ENCODE results near the gene VMA21. TPM values are rescaled to one million over a fixed set of nuclear protein-coding genes. Genes with fewer than 3 reads are reported as not detected.

Gene VMA21
- polyA plus RNA-seq, 4 donors, result 26.1 to 33.9 (median 31.8) TPM

Other genes with a start within 250 kb of the VMA21 start
- under 1 TPM; 0.08 to 0.12 (median 0.11) TPM for gene GPR50, start 220.6 kb upstream of the VMA21 start, polyA plus RNA-seq (ENCODE audit: insufficient read length in 4 of 4)
- gene PASD1, start 166.5 kb downstream of the VMA21 start, polyA plus RNA-seq (ENCODE audit: insufficient read length in 4 of 4), result not detected

All from right renal pelvis (tissue), 4 donors.